SU-DHL-6 (cell line): Measurements from ENCODE around the gene ARG2.

Experiments
- H2AFZ ChIP-seq: fragments of 200-600 bp; sonication (generic); 2 replicates; pipeline ENCODE4 v1.6.1; 2014; ENCODE audit warnings: low read depth, mild to moderate bottlenecking, moderate library complexity, mixed read lengths, antibody characterized with exemption, low read length; ENCODE audit not compliant: severe bottlenecking
- H3F3A ChIP-seq: fragments of 200-600 bp; shearing (Covaris generic); 2 replicates; pipeline ENCODE4 v1.6.0; 2016; ENCODE audit warnings: antibody characterized with exemption, mild to moderate bottlenecking; ENCODE audit not compliant: insufficient read depth
- H3K27ac ChIP-seq: fragments of 200-600 bp; sonication (generic); 2 replicates; pipeline ENCODE4 v1.5.1; 2016; ENCODE audit warnings: low read depth, mild to moderate bottlenecking, low read length, moderate library complexity, mixed read lengths
- H3K27me3 ChIP-seq: fragments of 200-600 bp; sonication (generic), shearing (Covaris generic); 2 replicates; pipeline ENCODE4 v1.6.0; 2014; ENCODE audit warnings: mild to moderate bottlenecking, low read length
- H3K36me3 ChIP-seq: fragments of 200-600 bp; sonication (generic); 2 replicates; pipeline ENCODE4 v1.6.1; 2014; ENCODE audit warnings: mild to moderate bottlenecking, low read length, mixed read lengths
- H3K4me2 ChIP-seq: fragments of 300-600, 200-600 bp; shearing (Covaris generic), sonication (generic); 2 replicates; pipeline ENCODE4 v1.6.0; 2014; ENCODE audit warnings: low read length, low read depth, mild to moderate bottlenecking; ENCODE audit not compliant: poor library complexity, severe bottlenecking
- H3K4me3 ChIP-seq: fragments of 200-600 bp; sonication (generic); 2 replicates; pipeline ENCODE4 v1.5.1; 2014; ENCODE audit warnings: antibody characterized with exemption, low read length, mild to moderate bottlenecking, mixed read lengths; ENCODE audit not compliant: insufficient read depth, poor library complexity, severe bottlenecking
- H3K79me2 ChIP-seq: fragments of 200-600 bp; sonication (generic); 2 replicates; pipeline ENCODE4 v1.6.1; 2014; ENCODE audit warnings: mild to moderate bottlenecking, low read length, moderate library complexity; ENCODE audit not compliant: insufficient read depth
- H3K9ac ChIP-seq: fragments of 200-600 bp; sonication (generic); 2 replicates; pipeline ENCODE4 v1.7.0; 2014; ENCODE audit warnings: mild to moderate bottlenecking, low read length
- H3K9me2 ChIP-seq: fragments of 200-600 bp; sonication (generic); replicated peaks from 2 replicates; pipeline ENCODE4 v1.6.1; 2014; ENCODE audit warnings: low read length; ENCODE audit not compliant: insufficient read depth
- H3K9me3 ChIP-seq: fragments of 200-600 bp; sonication (generic); 2 replicates; pipeline ENCODE4 v1.6.1; 2014; ENCODE audit warnings: low read length, mixed read lengths; ENCODE audit not compliant: insufficient read depth
- H4K20me1 ChIP-seq: fragments of 200-600 bp; sonication (generic); 2 replicates; pipeline ENCODE4 v1.6.1; 2014; ENCODE audit warnings: low read depth, mild to moderate bottlenecking, antibody characterized with exemption, low read length, moderate library complexity, mixed read lengths
- EZH2phosphoT487 ChIP-seq: fragments of 200-600 bp; sonication (generic), shearing (Covaris generic); conservative IDR thresholded peaks from 2 replicates; pipeline ENCODE4 v1.6.1; 2018; ENCODE audit warnings: mild to moderate bottlenecking, antibody characterized with exemption, low read length, moderate library complexity, mixed read lengths
- TF ChIP-seq, protein P1 (sequence below): fragments of 200-600 bp; sonication (generic); IDR thresholded peaks from one replicate; pipeline ENCODE4 v1.5.1; 2017; ENCODE audit warnings: antibody characterized with exemption, mild to moderate bottlenecking, low read length, moderate library complexity; ENCODE audit not compliant: insufficient read depth, poor library complexity, severe bottlenecking

Gene ARG2

DNA sequence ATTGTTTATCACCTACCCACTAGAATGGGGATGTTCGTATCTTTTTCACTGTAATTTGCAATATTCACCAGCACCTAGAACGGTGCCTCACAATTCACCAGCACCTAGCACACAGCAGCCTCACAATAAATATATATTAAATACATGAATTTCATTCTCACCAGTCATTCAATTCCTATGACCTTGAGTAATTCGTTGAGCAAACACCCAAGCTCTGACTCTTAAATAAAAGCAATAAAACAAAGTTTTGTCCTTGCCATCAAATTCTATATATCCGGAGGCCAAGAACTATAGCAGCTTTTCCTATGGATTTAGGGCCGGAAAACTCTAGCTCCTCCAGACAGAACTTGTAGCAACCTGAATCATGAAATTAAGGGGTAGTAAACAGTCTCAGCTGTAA, 53.7 kb downstream of the ARG2 start:
- H2AFZ ChIP-seq, result no peak overlapping the region
- H3K79me2 ChIP-seq, result peaks cover 59% of the 10 kb centered on the region

DNA sequence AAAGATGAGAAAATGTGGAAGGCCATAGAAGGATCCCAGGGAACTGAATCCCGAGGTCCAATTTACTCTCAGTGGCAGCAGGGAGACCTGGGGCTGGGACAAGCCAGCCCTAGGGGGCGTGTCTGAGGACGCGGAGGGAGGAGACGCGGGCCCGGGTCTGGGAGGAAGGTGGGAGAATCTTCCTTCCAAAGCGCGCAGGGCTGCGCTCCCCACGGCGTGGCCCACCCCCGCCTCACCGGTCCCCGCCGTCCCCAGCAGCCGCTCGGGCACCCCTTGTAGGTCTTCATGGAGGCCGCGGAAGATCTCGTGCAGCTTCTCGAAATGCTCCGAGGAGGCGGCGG, 54.4 kb downstream of the ARG2 start:
- H2AFZ ChIP-seq, result peak overlapping the region; percentile 72
- peaks cover 52% of the 10 kb centered on the region for H3K79me2 ChIP-seq
- peak overlapping the region; percentile 74 for H3K9ac ChIP-seq
- H3F3A ChIP-seq, result peaks cover 17% of the 10 kb centered on the region
- peaks cover 7% of the 10 kb centered on the region; the same call in 1 of the 2 replicates for H4K20me1 ChIP-seq
- H3K4me2 ChIP-seq, result peak overlapping the region; percentile 97
- H3K27me3 ChIP-seq, result no peaks in the 10 kb centered on the region
- TF ChIP-seq EZH2phosphoT487, result no peak
- TF ChIP-seq, protein P1, sequence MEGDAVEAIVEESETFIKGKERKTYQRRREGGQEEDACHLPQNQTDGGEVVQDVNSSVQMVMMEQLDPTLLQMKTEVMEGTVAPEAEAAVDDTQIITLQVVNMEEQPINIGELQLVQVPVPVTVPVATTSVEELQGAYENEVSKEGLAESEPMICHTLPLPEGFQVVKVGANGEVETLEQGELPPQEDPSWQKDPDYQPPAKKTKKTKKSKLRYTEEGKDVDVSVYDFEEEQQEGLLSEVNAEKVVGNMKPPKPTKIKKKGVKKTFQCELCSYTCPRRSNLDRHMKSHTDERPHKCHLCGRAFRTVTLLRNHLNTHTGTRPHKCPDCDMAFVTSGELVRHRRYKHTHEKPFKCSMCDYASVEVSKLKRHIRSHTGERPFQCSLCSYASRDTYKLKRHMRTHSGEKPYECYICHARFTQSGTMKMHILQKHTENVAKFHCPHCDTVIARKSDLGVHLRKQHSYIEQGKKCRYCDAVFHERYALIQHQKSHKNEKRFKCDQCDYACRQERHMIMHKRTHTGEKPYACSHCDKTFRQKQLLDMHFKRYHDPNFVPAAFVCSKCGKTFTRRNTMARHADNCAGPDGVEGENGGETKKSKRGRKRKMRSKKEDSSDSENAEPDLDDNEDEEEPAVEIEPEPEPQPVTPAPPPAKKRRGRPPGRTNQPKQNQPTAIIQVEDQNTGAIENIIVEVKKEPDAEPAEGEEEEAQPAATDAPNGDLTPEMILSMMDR, result no peak
- H3K36me3 ChIP-seq, result no peaks in the 10 kb centered on the region; the same call in 1 of the 2 replicates
- no peaks in the 10 kb centered on the region for H3K9me3 ChIP-seq
- H3K4me3 ChIP-seq, result peak overlapping the region; percentile 74
- no peaks in the 10 kb centered on the region for H3K9me2 ChIP-seq
- H3K27ac ChIP-seq, result peak overlapping the region; percentile 75; the same call in 1 of the 2 replicates

More for the DNA sequence above, 53.7 kb downstream of the ARG2 start:
- H3K4me2 ChIP-seq, result peak overlapping the region; percentile 97
- peak overlapping the region; percentile 74 for H3K9ac ChIP-seq
- no peaks in the 10 kb centered on the region; the same call in 1 of the 2 replicates for H3K36me3 ChIP-seq
- H3K27ac ChIP-seq, result no peak overlapping the region
- no peaks in the 10 kb centered on the region for H3K27me3 ChIP-seq
- TF ChIP-seq, protein P1, result no peak
- no peak for TF ChIP-seq EZH2phosphoT487
- H3K4me3 ChIP-seq, result peak overlapping the region; percentile 74
- H3K9me3 ChIP-seq, result no peaks in the 10 kb centered on the region
- peaks cover 7% of the 10 kb centered on the region; the same call in 1 of the 2 replicates for H4K20me1 ChIP-seq
- peaks cover 20% of the 10 kb centered on the region for H3F3A ChIP-seq
- no peaks in the 10 kb centered on the region for H3K9me2 ChIP-seq

DNA sequence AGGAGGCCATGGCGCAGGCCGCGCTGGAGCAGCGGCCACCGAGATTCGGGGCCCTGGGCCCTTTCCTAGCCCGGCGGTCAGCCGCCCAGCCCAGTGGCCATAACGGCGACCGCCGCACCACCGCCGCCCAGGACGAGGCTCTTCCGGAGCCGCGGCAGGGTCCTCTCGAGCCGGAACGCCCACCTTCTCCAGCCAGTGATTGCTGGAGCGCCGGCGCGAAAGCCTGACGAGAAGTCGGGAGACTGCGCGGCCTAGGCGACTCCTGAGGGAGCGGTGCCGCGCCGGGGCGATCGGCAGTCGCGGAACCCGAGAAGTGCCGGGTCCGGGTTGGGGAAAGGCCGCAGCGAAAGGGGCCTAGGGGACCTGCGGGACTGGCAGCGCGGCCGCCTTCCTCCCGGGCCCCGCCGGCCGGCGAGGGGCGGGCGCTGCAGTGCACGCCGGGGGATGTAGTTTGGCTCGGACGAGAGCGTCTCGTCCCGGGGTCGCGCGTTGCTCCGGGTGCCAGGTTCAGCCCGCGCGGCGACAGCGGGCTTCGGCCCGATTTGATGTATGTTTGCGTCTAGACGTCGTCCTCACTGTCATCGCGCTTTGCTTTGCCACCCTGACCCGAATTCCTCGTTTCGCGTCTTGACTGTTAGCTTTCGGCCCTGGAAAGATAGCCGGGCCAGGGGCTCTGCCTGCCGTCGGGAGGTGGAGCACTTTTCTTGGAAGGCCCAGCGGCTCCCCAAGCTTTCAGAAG, 54.9 kb downstream of the ARG2 start, which contains the start of gene VTI1B:
VTI1B (minus strand) TSS at position 153 of the 739 bp plus-strand sequence; CDS start at position 10, 143 bp downstream.
- Histone ChIP-seq H3K4me3 (peak within 1 kb of the TSS; percentile 74), H2AFZ (peak within 1 kb of the TSS; percentile 72), H4K20me1 (peaks cover 7% of the 10 kb centered on the region; the same call in 1 of the 2 replicates), H3K36me3 (no peaks in the 10 kb centered on the region; the same call in 1 of the 2 replicates), H3K9ac (peak within 1 kb of the TSS; percentile 74), H3K27ac (peak within 1 kb of the TSS; percentile 75), H3K4me2 (peak within 1 kb of the TSS; percentile 97), H3K9me3 (no peaks in the 10 kb centered on the region), H3K9me2 (no peaks in the 10 kb centered on the region), H3K79me2 (peaks cover 47% of the 10 kb centered on the region), H3F3A (peaks cover 17% of the 10 kb centered on the region), H3K27me3 (no peaks in the 10 kb centered on the region)
- TF ChIP-seq, protein P1, result no peak
- no peak for TF ChIP-seq EZH2phosphoT487
